Left lung (tissue), 10 donors: Measurements from ENCODE around the gene TNFAIP3. TPM values are rescaled to one million over a fixed set of nuclear protein-coding genes. Genes with fewer than 3 reads are reported as not detected.

ENCODE experiments used
- ATAC-seq: fragments of 200-7000 bp; cut with Tn5 transposase; one replicate; pipeline ENCODE4 v1.9.1; 2020; ENCODE audit warnings: moderate library complexity
- DNase-seq, 4 donors: peaks; one replicate each; pipeline ENCODE4 v3.0.0-alpha.2; 2013 to 2020
- H3K27ac ChIP-seq, 2 donors: fragments of 200-600 bp; sonication (generic) in 1 of 2; one replicate each; pipeline versions ENCODE4 v1.5.0 to v1.8.0; 2020 to 2021
- H3K27me3 ChIP-seq, 2 donors: fragments of 200-600 bp; sonication (generic) in 1 of 2; one replicate each; pipeline versions ENCODE4 v1.5.0 to v1.8.0; 2020 to 2021
- H3K36me3 ChIP-seq, 2 donors: fragments of 200-600 bp; sonication (generic) in 1 of 2; one replicate each; pipeline versions ENCODE4 v1.5.0 to v1.8.0; 2020 to 2021
- H3K4me1 ChIP-seq, 2 donors: fragments of 200-600 bp; one replicate each; pipeline ENCODE4 v1.8.0; 2021
- H3K4me3 ChIP-seq, 2 donors: fragments of 200-600 bp; sonication (generic) in 1 of 2; one replicate each; pipeline versions ENCODE4 v1.5.0 to v1.8.0; 2020 to 2021; ENCODE audit warnings: mild to moderate bottlenecking in 1 of 2
- H3K9me3 ChIP-seq, 2 donors: fragments of 200-600 bp; sonication (generic) in 1 of 2; one replicate each; pipeline versions ENCODE4 v1.5.0 to v1.8.0; 2020 to 2021
- CTCF ChIP-seq, 2 donors: fragments of 200-600 bp; sonication (generic) in 1 of 2; IDR thresholded peaks; one replicate each; pipeline versions ENCODE4 v1.5.0 to v1.8.0; 2021; ENCODE audit warnings: antibody characterized with exemption in 2 of 2
- intact Hi-C, 2 donors: fragments of 100-400 bp; cut with DNase I; formaldehyde crosslinking; loops; one replicate each; pipeline versions ENCODE4 v1.11.2 to v1.14.2; 2022
- polyA plus RNA-seq, 6 donors: library from polyadenylated mRNA; unstranded; fragments of 120-200 nt; gene quantifications; one replicate each; pipeline ENCODE4 v1.2.1, GENCODE V29; 2013; ENCODE audit not compliant: insufficient read length in 6 of 6
- total RNA-seq, 2 donors: library from RNA; stranded (reverse); fragmentation: NEBNext Ultra II Directional; extraction: Animal tissue kit (Norgen Biotek cat#: 25700); gene quantifications; one replicate each; pipeline ENCODE4 v1.2.1, GENCODE V29; 2021
- donor health status: DM: no; HTN: yes; CAD: no.
- donor health status: DM: no; HTN: no; CAD: no.

TNFAIP3 gene
- total and polyA plus RNA-seq, 8 donors = 14.6 to 102 (median 17.2) TPM

GRCh38 chr6:137910843-137911456, 43.9 kb downstream of the TNFAIP3 start:
- ATAC-seq = no peak
- Histone ChIP-seq H3K27me3 (peaks cover 0 to 3% of the 10 kb centered on the region in 2 donors), H3K9me3 (peaks cover 0 to 4% of the 10 kb centered on the region in 2 donors), H3K4me1 (peaks cover 0 to 29% of the 10 kb centered on the region in 2 donors), H3K36me3 (no peaks in the 10 kb centered on the region), H3K4me3 (no peak overlapping the region), H3K27ac (peak overlapping the region in 1 of 2 donors; percentile 53)
- no peak for DNase-seq
- TF ChIP-seq CTCF (IDR thresholded peaks at IDR 0.05) = no peak
- intact Hi-C loops = no loop called here

- intact Hi-C loops = no loop called here
- H3K9me3 ChIP-seq = peaks cover 0 to 4% of the 10 kb centered on the region in 2 donors
- H3K36me3 ChIP-seq = no peaks in the 10 kb centered on the region
- no peak overlapping the region for H3K4me3 ChIP-seq
- no peak for TF ChIP-seq CTCF (IDR thresholded peaks at IDR 0.05)
- no peak for DNase-seq
- no peak overlapping the region for H3K27ac ChIP-seq
- peaks cover 0 to 3% of the 10 kb centered on the region in 2 donors for H3K27me3 ChIP-seq
- ATAC-seq = no peak
- peaks cover 0 to 29% of the 10 kb centered on the region in 2 donors for H3K4me1 ChIP-seq
Observed at GRCh38 chr6:137911675-137912191, 44.7 kb downstream of the TNFAIP3 start.

GRCh38 chr6:137912813-137913212, 45.8 kb downstream of the TNFAIP3 start:
- no peak overlapping the region for H3K27ac ChIP-seq
- H3K27me3 ChIP-seq = no peaks in the 10 kb centered on the region
- peaks cover 0 to 4% of the 10 kb centered on the region in 2 donors for H3K9me3 ChIP-seq
- no peaks in the 10 kb centered on the region for H3K36me3 ChIP-seq
- H3K4me3 ChIP-seq = no peak overlapping the region
- no peak for DNase-seq
- ATAC-seq = no peak
- peaks cover 0 to 29% of the 10 kb centered on the region in 2 donors for H3K4me1 ChIP-seq
- intact Hi-C loops = no loop called here
- TF ChIP-seq CTCF (IDR thresholded peaks at IDR 0.05) = no peak

DNA sequence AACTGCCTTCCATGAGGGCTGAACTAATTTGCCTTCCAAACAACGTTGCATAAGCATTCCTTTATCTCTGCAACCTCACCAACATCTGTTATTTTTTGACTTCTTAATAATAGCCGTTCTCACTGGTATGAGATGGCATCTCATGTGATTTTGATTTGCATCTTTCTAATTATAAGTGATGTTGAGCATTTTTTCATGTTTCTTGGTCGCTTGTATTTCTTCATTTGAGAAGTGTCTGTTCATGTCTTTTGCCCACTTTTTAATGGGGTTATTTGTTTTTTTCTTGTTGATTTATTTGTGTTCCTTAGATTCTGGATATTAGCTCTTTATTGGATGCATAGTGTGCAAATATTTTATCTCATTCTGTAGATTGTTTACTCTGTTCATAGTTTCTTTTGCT, 46.4 kb downstream of the TNFAIP3 start:
- DNase-seq = no peak
- intact Hi-C loops = no loop called here
- Histone ChIP-seq H3K27ac (no peak overlapping the region), H3K4me1 (peaks cover 0 to 29% of the 10 kb centered on the region in 2 donors), H3K27me3 (no peaks in the 10 kb centered on the region), H3K9me3 (peaks cover 0 to 4% of the 10 kb centered on the region in 2 donors), H3K4me3 (no peak overlapping the region), H3K36me3 (no peaks in the 10 kb centered on the region)
- TF ChIP-seq CTCF (IDR thresholded peaks at IDR 0.05) = no peak
- no peak for ATAC-seq

DNA sequence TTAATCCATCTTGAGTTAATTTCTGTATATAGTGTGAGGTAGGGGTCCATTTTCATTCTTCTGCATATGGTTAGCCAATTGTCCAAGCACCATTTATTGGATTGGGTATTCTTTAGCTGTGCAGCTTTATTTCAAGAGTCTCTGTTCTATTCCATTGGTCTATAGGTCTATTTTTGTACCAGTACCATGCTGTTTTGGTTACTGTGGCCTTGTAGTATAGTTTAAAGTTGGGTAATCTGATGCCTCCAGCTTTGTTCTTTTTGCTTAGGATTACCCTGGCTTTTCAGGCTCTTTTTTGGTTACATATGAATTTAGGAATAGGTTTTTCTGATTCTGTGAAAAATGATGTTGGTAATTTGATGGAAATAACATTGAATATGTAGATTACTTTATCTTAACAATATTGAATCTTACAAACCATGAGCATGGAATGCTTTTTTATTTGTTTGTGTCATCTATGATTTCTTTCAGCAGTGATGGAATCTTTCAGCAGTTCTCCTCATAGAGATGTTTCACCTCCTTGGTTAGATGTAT, 47.0 kb downstream of the TNFAIP3 start:
- ATAC-seq = no peak
- no peak overlapping the region for H3K4me3 ChIP-seq

More for the DNA sequence above, 47.0 kb downstream of the TNFAIP3 start:
- peaks cover 0 to 29% of the 10 kb centered on the region in 2 donors for H3K4me1 ChIP-seq
- peaks cover 0 to 4% of the 10 kb centered on the region in 2 donors for H3K9me3 ChIP-seq
- H3K36me3 ChIP-seq = no peaks in the 10 kb centered on the region
- intact Hi-C loops = no loop called here
- no peaks in the 10 kb centered on the region for H3K27me3 ChIP-seq
- TF ChIP-seq CTCF (IDR thresholded peaks at IDR 0.05) = no peak
- no peak overlapping the region for H3K27ac ChIP-seq
- no peak for DNase-seq
